ENCODE results near the gene RPSA. TPM values are rescaled to one million over a fixed set of nuclear protein-coding genes. Genes with fewer than 3 reads are reported as not detected.

Gene RPSA
- total RNA-seq, 1 experiment from 2014 or later, result 1,544 TPM

DNA sequence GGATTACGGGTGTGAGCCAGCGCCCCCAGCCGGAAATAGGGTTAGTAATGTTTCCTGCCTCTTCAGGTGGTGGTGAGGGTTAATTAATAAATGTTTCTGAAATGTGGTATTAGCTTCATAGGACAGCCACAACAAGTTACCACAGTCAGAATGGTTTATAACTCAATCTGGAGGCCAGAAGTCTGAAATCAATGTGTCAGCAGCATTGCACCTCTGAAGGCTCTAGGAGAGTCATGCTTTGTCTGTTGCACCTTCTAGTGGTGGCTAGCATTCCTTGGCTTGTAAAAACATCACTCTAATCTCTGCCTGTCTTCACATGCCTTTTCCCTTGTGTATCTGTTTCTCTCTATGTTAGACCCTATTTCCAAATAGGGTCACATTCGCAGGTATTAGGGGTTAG, 7.8 kb upstream of the RPSA start:
- TF ChIP-seq, protein P1, sequence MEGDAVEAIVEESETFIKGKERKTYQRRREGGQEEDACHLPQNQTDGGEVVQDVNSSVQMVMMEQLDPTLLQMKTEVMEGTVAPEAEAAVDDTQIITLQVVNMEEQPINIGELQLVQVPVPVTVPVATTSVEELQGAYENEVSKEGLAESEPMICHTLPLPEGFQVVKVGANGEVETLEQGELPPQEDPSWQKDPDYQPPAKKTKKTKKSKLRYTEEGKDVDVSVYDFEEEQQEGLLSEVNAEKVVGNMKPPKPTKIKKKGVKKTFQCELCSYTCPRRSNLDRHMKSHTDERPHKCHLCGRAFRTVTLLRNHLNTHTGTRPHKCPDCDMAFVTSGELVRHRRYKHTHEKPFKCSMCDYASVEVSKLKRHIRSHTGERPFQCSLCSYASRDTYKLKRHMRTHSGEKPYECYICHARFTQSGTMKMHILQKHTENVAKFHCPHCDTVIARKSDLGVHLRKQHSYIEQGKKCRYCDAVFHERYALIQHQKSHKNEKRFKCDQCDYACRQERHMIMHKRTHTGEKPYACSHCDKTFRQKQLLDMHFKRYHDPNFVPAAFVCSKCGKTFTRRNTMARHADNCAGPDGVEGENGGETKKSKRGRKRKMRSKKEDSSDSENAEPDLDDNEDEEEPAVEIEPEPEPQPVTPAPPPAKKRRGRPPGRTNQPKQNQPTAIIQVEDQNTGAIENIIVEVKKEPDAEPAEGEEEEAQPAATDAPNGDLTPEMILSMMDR (conservative IDR thresholded peaks at IDR 0.05), result no peak
- no peak for TF ChIP-seq EZH2 (IDR thresholded peaks at IDR 0.05; ENCODE audit: low read depth)
- Histone ChIP-seq H2AFZ (no peak overlapping the region), H3K27me3 (ENCODE audit: insufficient read depth, low read depth) (no peaks in the 10 kb centered on the region), H3K4me1 (replicated peaks; ENCODE audit: insufficient read depth) (no peaks in the 10 kb centered on the region), H3K4me2 (no peak overlapping the region), H3K27ac (no peak overlapping the region), H3K4me3 (no peak overlapping the region), H3K36me3 (ENCODE audit: low read depth) (no peaks in the 10 kb centered on the region), H4K20me1 (ENCODE audit: insufficient read depth) (no peaks in the 10 kb centered on the region), H3K9me3 (ENCODE audit: insufficient read depth, low read depth) (no peaks in the 10 kb centered on the region), H3K9me2 (ENCODE audit: insufficient read depth) (no peaks in the 10 kb centered on the region), H3K79me2 (ENCODE audit: low read depth) (no peaks in the 10 kb centered on the region), H3F3A (ENCODE audit: insufficient read depth, low read depth) (no peaks in the 10 kb centered on the region)
- POLR2A ChIA-PET (ENCODE audit: unreplicated experiment), result no interaction called here
- intact Hi-C loops (cut with micrococcal nuclease; ENCODE audit: unreplicated experiment), result no loop called here
- CTCF ChIA-PET, result no interaction called here
- no TSS peak for BruUV-seq (replicated peaks)
- DNase-seq, result no peak

DNA sequence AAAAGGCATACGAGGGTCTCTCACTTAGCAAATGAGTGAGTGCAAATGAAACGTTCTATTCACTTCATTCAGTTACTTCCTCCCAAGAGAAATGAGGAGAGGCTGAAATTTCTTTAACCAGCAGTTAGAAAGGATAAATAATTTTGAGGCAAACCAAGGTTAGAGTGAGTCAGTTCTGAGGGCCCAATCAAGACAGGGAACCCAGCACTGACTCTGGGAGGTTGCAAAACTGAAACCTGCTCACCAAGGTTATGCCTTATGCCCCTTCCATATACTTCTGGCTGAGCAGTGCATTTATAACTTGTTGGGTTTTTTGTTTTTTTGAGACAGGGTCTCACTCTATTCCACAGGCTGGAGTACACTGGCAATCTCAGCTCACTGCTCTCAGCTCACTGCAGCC, 4.5 kb upstream of the RPSA start:
- no peak for DNase-seq
- Histone ChIP-seq H3K4me3 (no peak overlapping the region), H4K20me1 (ENCODE audit: insufficient read depth) (no peaks in the 10 kb centered on the region), H2AFZ (no peak overlapping the region), H3K27ac (no peak overlapping the region), H3K9me2 (ENCODE audit: insufficient read depth) (no peaks in the 10 kb centered on the region), H3K9me3 (ENCODE audit: insufficient read depth, low read depth) (no peaks in the 10 kb centered on the region), H3K79me2 (ENCODE audit: low read depth) (peaks cover 4% of the 10 kb centered on the region), H3K4me2 (no peak overlapping the region), H3K4me1 (replicated peaks; ENCODE audit: insufficient read depth) (0 out of 2 replicates have a peak, but pooled peaks cover 7% of the 10 kb centered on the region), H3F3A (ENCODE audit: insufficient read depth, low read depth) (peaks cover 14% of the 10 kb centered on the region; the same call in 1 of the 2 replicates), H3K27me3 (ENCODE audit: insufficient read depth, low read depth) (no peaks in the 10 kb centered on the region), H3K36me3 (ENCODE audit: low read depth) (no peaks in the 10 kb centered on the region)
- TF ChIP-seq EZH2 (IDR thresholded peaks at IDR 0.05; ENCODE audit: low read depth), result no peak
- TF ChIP-seq, protein P1 (conservative IDR thresholded peaks at IDR 0.05), result no peak
- no TSS peak for BruUV-seq (replicated peaks)
- intact Hi-C loops (cut with micrococcal nuclease; ENCODE audit: unreplicated experiment), result no loop called here
- ChIA-PET POLR2A (ENCODE audit: unreplicated experiment) (no interaction called here), CTCF (no interaction called here)

DNA sequence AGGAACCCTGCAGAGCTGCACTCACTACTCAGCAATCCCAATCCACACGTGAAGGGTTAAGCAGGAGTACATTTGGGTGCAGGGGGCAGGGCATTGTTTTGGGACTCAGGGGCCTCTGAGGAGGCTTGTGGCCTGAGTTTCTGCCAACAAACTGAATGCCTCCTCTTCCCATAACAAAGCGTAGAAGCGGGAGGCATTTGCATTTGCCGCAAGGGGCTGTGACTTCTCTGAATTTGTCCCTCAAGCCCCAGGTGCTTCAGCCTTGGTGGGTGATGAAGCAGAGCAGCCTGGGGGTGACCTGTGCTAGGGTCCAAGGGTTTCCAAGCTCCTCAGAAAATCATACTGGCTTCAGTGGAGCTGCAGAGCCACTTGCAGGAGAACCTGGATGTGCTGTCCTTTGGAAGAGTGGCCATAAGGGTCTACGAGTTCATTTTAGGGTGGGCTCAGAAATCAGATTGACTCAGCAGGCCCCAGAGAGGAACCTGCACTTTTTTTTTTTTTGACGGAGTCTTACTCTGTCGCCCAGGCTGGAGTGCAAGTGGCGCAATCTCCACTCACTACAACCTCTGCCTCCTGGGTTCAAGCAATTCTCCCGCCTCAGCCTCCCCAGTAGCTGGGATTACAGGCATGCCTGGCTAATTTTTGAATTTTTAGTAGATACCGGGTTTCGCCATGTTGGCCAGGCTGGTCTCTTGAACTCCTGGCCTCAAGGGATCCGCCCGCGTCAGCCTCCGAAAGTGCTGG, 1.4 kb upstream of the RPSA start:
- no peak overlapping the region for H2AFZ ChIP-seq
- peaks cover 10% of the 10 kb centered on the region for H4K20me1 ChIP-seq (ENCODE audit: insufficient read depth)
- H3K4me2 ChIP-seq, result peak overlapping the region; percentile 86; the same call in 1 of the 2 replicates
- ChIA-PET CTCF (interaction anchor here (0.7 kb wide), 2 partner anchors 94 to 135 kb away, joined by 4 to 6 read pairs; no protein-coding TSS in a partner anchor), POLR2A (ENCODE audit: unreplicated experiment) (no interaction called here)
- peaks cover 35% of the 10 kb centered on the region for H3K79me2 ChIP-seq (ENCODE audit: low read depth)
- intact Hi-C loops (cut with micrococcal nuclease; ENCODE audit: unreplicated experiment), result no loop called here
- H3K27me3 ChIP-seq (ENCODE audit: insufficient read depth, low read depth), result no peaks in the 10 kb centered on the region
- no TSS peak for BruUV-seq (replicated peaks)
- TF ChIP-seq EZH2 (IDR thresholded peaks at IDR 0.05; ENCODE audit: low read depth), result no peak
- TF ChIP-seq, protein P1 (conservative IDR thresholded peaks at IDR 0.05), result no peak
- peaks cover 24% of the 10 kb centered on the region for H3K4me1 ChIP-seq (replicated peaks; ENCODE audit: insufficient read depth)
- no peaks in the 10 kb centered on the region for H3K9me2 ChIP-seq (ENCODE audit: insufficient read depth)
- H3K36me3 ChIP-seq (ENCODE audit: low read depth), result peaks cover 25% of the 10 kb centered on the region
- no peak overlapping the region for H3K27ac ChIP-seq
- H3K9me3 ChIP-seq (ENCODE audit: insufficient read depth, low read depth), result no peaks in the 10 kb centered on the region
- DNase-seq, result no peak
- H3K4me3 ChIP-seq, result peak overlapping the region; percentile 98; the same call in 1 of the 2 replicates
- H3F3A ChIP-seq (ENCODE audit: insufficient read depth, low read depth), result peaks cover 43% of the 10 kb centered on the region
